Astrocyte (in vitro differentiated cells and primary cell): ENCODE measurements around the gene TRIM72. TPM values are rescaled to one million over a fixed set of nuclear protein-coding genes. Genes with fewer than 3 reads are reported as not detected.

Experiments
- DNase-seq: peaks from one replicate; pipeline ENCODE4 v3.0.0-alpha.2; 2010; ENCODE audit warnings: low read depth
- FAIRE-seq: peaks from 2 replicates; lab custom pipeline; 2011; peaks lifted over from hg19 to GRCh38; lab: Jason Lieb, UNC
- H2AFZ ChIP-seq: 2 replicates; pipeline ENCODE4 v1.6.0; 2012; ENCODE audit warnings: low read depth, low read length, inconsistent platforms
- H3K27ac ChIP-seq: 2 replicates; pipeline ENCODE4 v1.5.1; 2011; ENCODE audit warnings: low read depth, low read length, inconsistent platforms
- H3K27me3 ChIP-seq: 2 replicates; pipeline ENCODE4 v1.6.0; 2011; ENCODE audit warnings: low read length, inconsistent platforms; ENCODE audit not compliant: insufficient read depth
- H3K36me3 ChIP-seq: 2 replicates; pipeline ENCODE4 v1.5.1; 2011; ENCODE audit warnings: low read length, inconsistent platforms; ENCODE audit not compliant: insufficient read depth
- H3K4me1 ChIP-seq: 2 replicates; pipeline ENCODE4 v1.5.1; 2011; ENCODE audit warnings: low read length, inconsistent platforms; ENCODE audit not compliant: insufficient read depth
- H3K4me2 ChIP-seq: 2 replicates; pipeline ENCODE4 v1.6.0; 2012; ENCODE audit warnings: low read length, inconsistent platforms
- H3K4me3 ChIP-seq: 2 replicates; pipeline ENCODE4 v1.5.1; 2011; ENCODE audit warnings: low read depth, mild to moderate bottlenecking, low read length, inconsistent platforms; ENCODE audit not compliant: insufficient read depth
- H3K79me2 ChIP-seq: 2 replicates; pipeline ENCODE4 v1.6.0; 2012; ENCODE audit warnings: mild to moderate bottlenecking, low read length, inconsistent platforms; ENCODE audit not compliant: insufficient read depth
- H3K9ac ChIP-seq: 2 replicates; pipeline ENCODE4 v1.6.0; 2012; ENCODE audit warnings: mild to moderate bottlenecking, low read length, inconsistent platforms
- H3K9me3 ChIP-seq: 2 replicates; pipeline ENCODE4 v1.5.1; 2012; ENCODE audit warnings: low read depth, mild to moderate bottlenecking, low read length, inconsistent platforms; ENCODE audit not compliant: insufficient read depth
- H4K20me1 ChIP-seq: 2 replicates; pipeline ENCODE4 v1.6.0; 2012; ENCODE audit warnings: low read length, inconsistent platforms; ENCODE audit not compliant: insufficient read depth
- H3K27ac Mint-ChIP-seq: one replicate; pipeline ENCODE4 v1.8.0; 2021; ENCODE audit warnings: mild to moderate bottlenecking, mixed read lengths; ENCODE audit not compliant: unreplicated experiment
- H3K27me3 Mint-ChIP-seq: one replicate; pipeline ENCODE4 v1.8.0; 2021; ENCODE audit warnings: low read depth, mixed read lengths; ENCODE audit not compliant: unreplicated experiment
- H3K36me3 Mint-ChIP-seq: one replicate; pipeline ENCODE4 v1.8.0; 2021; ENCODE audit warnings: low read depth, mixed read lengths; ENCODE audit not compliant: unreplicated experiment
- H3K4me1 Mint-ChIP-seq: one replicate; pipeline ENCODE4 v1.8.0; 2021; ENCODE audit warnings: low read depth, mixed read lengths; ENCODE audit not compliant: unreplicated experiment
- H3K4me3 Mint-ChIP-seq: one replicate; pipeline ENCODE4 v1.8.0; 2021; ENCODE audit warnings: mild to moderate bottlenecking, moderate library complexity, mixed read lengths; ENCODE audit not compliant: unreplicated experiment
- H3K9me3 Mint-ChIP-seq: one replicate; pipeline ENCODE4 v1.8.0; 2021; ENCODE audit warnings: mild to moderate bottlenecking, mixed read lengths; ENCODE audit not compliant: unreplicated experiment
- EZH2 ChIP-seq: IDR thresholded peaks from 2 replicates; pipeline ENCODE4 v1.6.1; 2012; ENCODE audit warnings: mild to moderate bottlenecking, low read length, inconsistent platforms; ENCODE audit not compliant: insufficient read depth
- total RNA-seq: library from RNA; stranded (reverse); gene quantifications from 2 replicates; pipeline ENCODE4 v1.2.1, GENCODE V29; 2021
- TF ChIP-seq, protein P1 (sequence below): IDR thresholded peaks from 2 replicates; pipeline ENCODE4 v1.5.1; 2011; ENCODE audit warnings: low read depth, mild to moderate bottlenecking, inconsistent platforms, low read length, moderate library complexity; ENCODE audit not compliant: insufficient read depth

TRIM72 gene
- total RNA-seq, 1 donor from 2014 or later, result not detected

GRCh38 chr16:31273676-31274075 is 59.8 kb downstream of the TRIM72 start:
- no peak for DNase-seq
- no peak overlapping the region for H3K4me3 Mint-ChIP-seq

GRCh38 chr16:31274831-31275816 is 61.2 kb downstream of the TRIM72 start:
- Histone ChIP-seq H3K9me3 (no peaks in the 10 kb centered on the region), H3K27ac (no peak overlapping the region), H3K4me2 (no peak overlapping the region), H3K79me2 (no peaks in the 10 kb centered on the region), H3K4me1 (no peaks in the 10 kb centered on the region), H3K27me3 (no peaks in the 10 kb centered on the region), H3K9ac (no peak overlapping the region), H4K20me1 (no peaks in the 10 kb centered on the region), H3K4me3 (no peak overlapping the region), H3K36me3 (no peaks in the 10 kb centered on the region), H2AFZ (no peak overlapping the region)
- H3K27ac Mint-ChIP-seq, result no peak overlapping the region
- peaks cover 10% of the 10 kb centered on the region for H3K27me3 Mint-ChIP-seq
- no peak overlapping the region for H3K4me3 Mint-ChIP-seq
- no peaks in the 10 kb centered on the region for H3K4me1 Mint-ChIP-seq
- TF ChIP-seq EZH2, result no peak
- TF ChIP-seq, protein P1, sequence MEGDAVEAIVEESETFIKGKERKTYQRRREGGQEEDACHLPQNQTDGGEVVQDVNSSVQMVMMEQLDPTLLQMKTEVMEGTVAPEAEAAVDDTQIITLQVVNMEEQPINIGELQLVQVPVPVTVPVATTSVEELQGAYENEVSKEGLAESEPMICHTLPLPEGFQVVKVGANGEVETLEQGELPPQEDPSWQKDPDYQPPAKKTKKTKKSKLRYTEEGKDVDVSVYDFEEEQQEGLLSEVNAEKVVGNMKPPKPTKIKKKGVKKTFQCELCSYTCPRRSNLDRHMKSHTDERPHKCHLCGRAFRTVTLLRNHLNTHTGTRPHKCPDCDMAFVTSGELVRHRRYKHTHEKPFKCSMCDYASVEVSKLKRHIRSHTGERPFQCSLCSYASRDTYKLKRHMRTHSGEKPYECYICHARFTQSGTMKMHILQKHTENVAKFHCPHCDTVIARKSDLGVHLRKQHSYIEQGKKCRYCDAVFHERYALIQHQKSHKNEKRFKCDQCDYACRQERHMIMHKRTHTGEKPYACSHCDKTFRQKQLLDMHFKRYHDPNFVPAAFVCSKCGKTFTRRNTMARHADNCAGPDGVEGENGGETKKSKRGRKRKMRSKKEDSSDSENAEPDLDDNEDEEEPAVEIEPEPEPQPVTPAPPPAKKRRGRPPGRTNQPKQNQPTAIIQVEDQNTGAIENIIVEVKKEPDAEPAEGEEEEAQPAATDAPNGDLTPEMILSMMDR, result no peak
- FAIRE-seq, result no peak
- no peak for DNase-seq
- no peaks in the 10 kb centered on the region for H3K36me3 Mint-ChIP-seq
- H3K9me3 Mint-ChIP-seq, result peaks cover 10% of the 10 kb centered on the region

More at GRCh38 chr16:31273676-31274075, 59.8 kb downstream of the TRIM72 start:
- FAIRE-seq, result no peak
- no peak overlapping the region for H3K27ac Mint-ChIP-seq
- H4K20me1 ChIP-seq, result no peaks in the 10 kb centered on the region
- peaks cover 12% of the 10 kb centered on the region for H3K27me3 Mint-ChIP-seq
- no peaks in the 10 kb centered on the region for H3K4me1 Mint-ChIP-seq
- no peak overlapping the region for H3K4me2 ChIP-seq
- no peak overlapping the region for H3K4me3 ChIP-seq
- TF ChIP-seq EZH2, result no peak
- TF ChIP-seq, protein P1, result no peak
- no peak overlapping the region for H2AFZ ChIP-seq
- H3K4me1 ChIP-seq, result no peaks in the 10 kb centered on the region
- H3K27ac ChIP-seq, result no peak overlapping the region
- H3K9me3 Mint-ChIP-seq, result peaks cover 7% of the 10 kb centered on the region
- H3K9ac ChIP-seq, result no peak overlapping the region
- H3K9me3 ChIP-seq, result no peaks in the 10 kb centered on the region
- no peaks in the 10 kb centered on the region for H3K36me3 ChIP-seq
- no peaks in the 10 kb centered on the region for H3K36me3 Mint-ChIP-seq
- no peaks in the 10 kb centered on the region for H3K79me2 ChIP-seq
- no peaks in the 10 kb centered on the region for H3K27me3 ChIP-seq

- Mint-ChIP-seq H3K4me1 (no peaks in the 10 kb centered on the region), H3K36me3 (no peaks in the 10 kb centered on the region), H3K4me3 (no peak overlapping the region), H3K27me3 (peaks cover 12% of the 10 kb centered on the region), H3K9me3 (peaks cover 7% of the 10 kb centered on the region), H3K27ac (no peak overlapping the region)
- Histone ChIP-seq H3K4me3 (no peak overlapping the region), H3K36me3 (no peaks in the 10 kb centered on the region), H3K9me3 (no peaks in the 10 kb centered on the region), H3K4me2 (no peak overlapping the region), H4K20me1 (no peaks in the 10 kb centered on the region), H2AFZ (no peak overlapping the region), H3K4me1 (no peaks in the 10 kb centered on the region), H3K27ac (no peak overlapping the region), H3K79me2 (no peaks in the 10 kb centered on the region), H3K27me3 (no peaks in the 10 kb centered on the region), H3K9ac (no peak overlapping the region)
- DNase-seq, result no peak
- TF ChIP-seq EZH2, result no peak
- TF ChIP-seq, protein P1, result no peak
- no peak for FAIRE-seq
These were observed 62.7 kb downstream of the TRIM72 start for GRCh38 chr16:31276600-31276999.
